PC-3 (cell line): Measurements from ENCODE around the gene GRPEL2. TPM values are rescaled to one million over a fixed set of nuclear protein-coding genes. Genes with fewer than 3 reads are reported as not detected.

Experiments used
- ATAC-seq: fragments of 200-7000 bp; cut with Tn5 transposase; 2 replicates; pipeline ENCODE4 v1.9.1; 2020; ENCODE audit warnings: mild to moderate bottlenecking, moderate library complexity
- Bru-seq: library from RNA; stranded (reverse); fragments of 400-500 nt; gene quantifications from one replicate; lab custom pipeline; 2021; lab: Mats Ljungman, UMichigan
- BruChase-seq, 2 experiments: library from RNA; stranded (reverse); fragments of 400-500 nt; gene quantifications; one replicate each; lab custom pipeline; 2021; lab: Mats Ljungman, UMichigan
- BruUV-seq: library from RNA; stranded (reverse); fragments of 400-500 nt; replicated peaks from 2 replicates; lab custom pipeline; 2021; lab: Mats Ljungman, UMichigan
- CTCF ChIA-PET: fragments of 300-600 bp; sonication (Branson Sonifier 250); formaldehyde crosslinking; loops from one replicate; lab custom pipeline; 2022; ENCODE audit warnings: antibody characterized with exemption; lab: Charles Lee
- POLR2A ChIA-PET: fragments of 300-600 bp; sonication (Branson Sonifier 250); formaldehyde crosslinking; loops from one replicate; lab custom pipeline; 2022; ENCODE audit warnings: antibody characterized with exemption; ENCODE audit not compliant: unreplicated experiment; lab: Charles Lee
- DNase-seq: peaks from one replicate; pipeline ENCODE4 v3.0.0-alpha.2; 2015
- H2AFZ ChIP-seq: fragments of 300-600 bp; sonication (generic); 2 replicates; pipeline ENCODE4 v1.6.0; 2016; ENCODE audit warnings: antibody characterized with exemption, low read length
- H3F3A ChIP-seq: fragments of 300-600 bp; sonication (generic); one replicate; pipeline ENCODE4 v1.6.0; 2017; ENCODE audit warnings: antibody characterized with exemption, low read length, control low read depth, mild to moderate bottlenecking; ENCODE audit not compliant: unreplicated experiment
- H3K27ac ChIP-seq: fragments of 300-600 bp; sonication (generic); 2 replicates; pipeline ENCODE4 v1.5.1; 2016; ENCODE audit warnings: mild to moderate bottlenecking, low read length
- H3K27me3 ChIP-seq: fragments of 300-600 bp; sonication (generic); 2 replicates; pipeline ENCODE4 v1.6.1; 2016; ENCODE audit warnings: low read length, mixed read lengths
- H3K36me3 ChIP-seq: fragments of 300-600 bp; sonication (generic); 2 replicates; pipeline ENCODE4 v1.6.1; 2016; ENCODE audit warnings: low read depth, mixed run types, low read length, mixed read lengths
- H3K4me1 ChIP-seq: fragments of 300-600 bp; sonication (generic); 2 replicates; pipeline ENCODE4 v1.5.1; 2016; ENCODE audit warnings: low read length; ENCODE audit not compliant: insufficient read depth
- H3K4me2 ChIP-seq: fragments of 300-600 bp; sonication (generic); 2 replicates; pipeline ENCODE4 v1.6.0; 2016; ENCODE audit warnings: low read length
- H3K4me3 ChIP-seq: fragments of 300-600 bp; sonication (generic); 2 replicates; pipeline ENCODE4 v1.5.1; 2016; ENCODE audit warnings: mild to moderate bottlenecking, low read length, mixed read lengths
- H3K79me2 ChIP-seq: fragments of 300-600 bp; sonication (generic); 2 replicates; pipeline ENCODE4 v1.6.1; 2017; ENCODE audit warnings: low read length, mixed read lengths
- H3K9ac ChIP-seq: fragments of 300-600 bp; sonication (generic); 2 replicates; pipeline ENCODE4 v1.6.0; 2016; ENCODE audit warnings: mild to moderate bottlenecking, low read length
- H3K9me2 ChIP-seq: fragments of 300-600 bp; sonication (generic); replicated peaks from 2 replicates; pipeline ENCODE4 v1.6.1; 2016; ENCODE audit warnings: mixed run types, low read length, mixed read lengths
- H3K9me3 ChIP-seq: fragments of 300-600 bp; sonication (generic); 2 replicates; pipeline ENCODE4 v1.6.1; 2016; ENCODE audit warnings: low read length, mixed read lengths
- H4K20me1 ChIP-seq: fragments of 300-600 bp; sonication (generic); 2 replicates; pipeline ENCODE4 v1.6.1; 2016; ENCODE audit warnings: low read length, mixed read lengths
- EZH2 ChIP-seq: fragments of 300-600 bp; sonication (generic); IDR thresholded peaks from one replicate; pipeline ENCODE4 v1.6.1; 2017; ENCODE audit warnings: antibody characterized with exemption, mild to moderate bottlenecking, low read length; ENCODE audit not compliant: unreplicated experiment
- EZH2phosphoT487 ChIP-seq: fragments of 300-600 bp; sonication (generic); IDR thresholded peaks from 2 replicates; pipeline ENCODE4 v1.6.1; 2018; ENCODE audit warnings: mild to moderate bottlenecking, antibody characterized with exemption, low read length, borderline replicate concordance
- intact Hi-C: fragments of 100-400 bp; cut with micrococcal nuclease; formaldehyde crosslinking; loops from 2 replicates; pipeline ENCODE4 v1.9.0; 2023
- long read RNA-seq: library from polyadenylated mRNA; unstranded; transcript quantifications from one replicate; pipeline ENCODE4 v2.0.0, GENCODE V29; 2021; ENCODE audit not compliant: unreplicated experiment
- total RNA-seq: library from RNA; depleted of rRNA; stranded (reverse); fragments of >200 nt; gene quantifications from 2 replicates; pipeline ENCODE4 v1.2.3, GENCODE V29; 2014; rRNA removed
- TF ChIP-seq, protein P1 (sequence below): fragments of 300-600 bp; sonication (generic); conservative IDR thresholded peaks from 2 replicates; pipeline ENCODE4 v1.5.1; 2017; ENCODE audit warnings: antibody characterized with exemption, low read depth, mild to moderate bottlenecking, low read length

GRPEL2 gene, protein sequence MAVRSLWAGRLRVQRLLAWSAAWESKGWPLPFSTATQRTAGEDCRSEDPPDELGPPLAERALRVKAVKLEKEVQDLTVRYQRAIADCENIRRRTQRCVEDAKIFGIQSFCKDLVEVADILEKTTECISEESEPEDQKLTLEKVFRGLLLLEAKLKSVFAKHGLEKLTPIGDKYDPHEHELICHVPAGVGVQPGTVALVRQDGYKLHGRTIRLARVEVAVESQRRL
- total RNA-seq: 43.8 and 49.4 TPM in 2 replicates
- percentile 99 among the genes with signal in this experiment for Bru-seq, nascent RNA
- percentile 99 among the genes with signal in this experiment for BruChase-seq, experiment 1, labeled RNA remaining after a 6-hour chase
- BruChase-seq, experiment 2, labeled RNA remaining after a 2-hour chase: percentile 100 among the genes with signal in this experiment
- long read RNA-seq, full-length matches to known transcripts: 65 of 139 reads
- long read RNA-seq, partial matches to known transcripts: 70 of 139 reads
- long read RNA-seq, other reads (novel, unspliced or antisense): 4 of 139 reads

DNA sequence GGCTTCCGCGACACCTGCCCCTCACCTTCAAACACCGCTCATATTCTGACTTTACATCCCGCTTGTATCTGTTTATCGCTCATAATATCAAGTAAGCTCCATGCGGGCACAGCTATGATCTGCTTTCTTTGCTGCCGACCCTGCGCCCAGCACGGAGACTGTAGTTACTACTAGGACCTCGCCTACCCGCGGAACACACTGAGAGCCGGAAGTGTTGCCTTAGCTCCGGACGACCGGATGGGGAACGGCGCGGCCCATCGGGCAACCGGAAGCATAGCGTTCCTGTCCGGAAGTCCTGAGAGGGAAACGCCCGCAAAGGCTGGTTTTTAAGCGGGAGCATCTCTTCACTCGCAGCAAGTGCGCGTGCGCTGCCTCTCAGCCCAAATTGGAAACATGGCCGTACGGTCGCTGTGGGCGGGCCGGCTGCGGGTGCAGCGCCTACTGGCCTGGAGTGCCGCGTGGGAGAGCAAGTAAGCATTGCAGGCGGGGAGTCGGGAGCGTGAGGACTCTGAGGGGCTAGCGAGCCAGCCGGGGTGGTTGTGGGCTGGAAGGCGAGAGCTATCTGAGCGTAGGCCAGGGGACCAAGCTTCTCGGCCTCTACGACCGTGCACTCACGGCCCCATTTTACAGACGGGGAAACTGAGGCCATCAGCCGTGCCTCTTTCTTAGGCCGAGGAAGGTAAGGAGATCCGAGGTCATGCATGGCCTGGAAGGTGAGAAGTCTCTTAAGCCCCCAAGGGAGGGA is at the start of gene GRPEL2:
Gene GRPEL2 (plus strand): TSS at position 353 of the 745 bp plus-strand sequence. CDS start 41 bp downstream, at position 394.
- Histone ChIP-seq H3K36me3 (peaks cover 33% of the 10 kb centered on the region), H3K9me2 (no peaks in the 10 kb centered on the region), H3K27me3 (no peaks in the 10 kb centered on the region), H3K27ac (peak within 1 kb of the TSS; percentile 42), H3K79me2 (peaks cover 49% of the 10 kb centered on the region), H3F3A (no peaks in the 10 kb centered on the region), H3K4me3 (peak within 1 kb of the TSS; percentile 81), H3K4me2 (peak within 1 kb of the TSS; percentile 86), H3K9me3 (no peaks in the 10 kb centered on the region), H3K4me1 (peaks cover 22% of the 10 kb centered on the region), H3K9ac (peak within 1 kb of the TSS; percentile 92), H4K20me1 (peaks cover 13% of the 10 kb centered on the region), H2AFZ (peak within 1 kb of the TSS; percentile 93)
- TSS peak; percentile 56 for BruUV-seq
- ATAC-seq: peak; percentile 97
- intact Hi-C loops: loop anchor here (1.0 to 5.0 kb wide), 2 partner anchors 12 to 203 kb away; partner anchors contain the start of gene ABLIM3
- ChIA-PET CTCF (interaction anchor here (0.8 to 1.0 kb wide), 4 partner anchors 12 to 31 kb away, joined by 3 to 4 read pairs (median 4); partner anchors contain the start of gene PCYOX1L), POLR2A (interaction anchor here (0.5 to 1.3 kb wide), 7 partner anchors 11 to 713 kb away, joined by 3 to 15 read pairs (median 5); partner anchors contain the start of gene PCYOX1L)
- TF ChIP-seq, protein P1, sequence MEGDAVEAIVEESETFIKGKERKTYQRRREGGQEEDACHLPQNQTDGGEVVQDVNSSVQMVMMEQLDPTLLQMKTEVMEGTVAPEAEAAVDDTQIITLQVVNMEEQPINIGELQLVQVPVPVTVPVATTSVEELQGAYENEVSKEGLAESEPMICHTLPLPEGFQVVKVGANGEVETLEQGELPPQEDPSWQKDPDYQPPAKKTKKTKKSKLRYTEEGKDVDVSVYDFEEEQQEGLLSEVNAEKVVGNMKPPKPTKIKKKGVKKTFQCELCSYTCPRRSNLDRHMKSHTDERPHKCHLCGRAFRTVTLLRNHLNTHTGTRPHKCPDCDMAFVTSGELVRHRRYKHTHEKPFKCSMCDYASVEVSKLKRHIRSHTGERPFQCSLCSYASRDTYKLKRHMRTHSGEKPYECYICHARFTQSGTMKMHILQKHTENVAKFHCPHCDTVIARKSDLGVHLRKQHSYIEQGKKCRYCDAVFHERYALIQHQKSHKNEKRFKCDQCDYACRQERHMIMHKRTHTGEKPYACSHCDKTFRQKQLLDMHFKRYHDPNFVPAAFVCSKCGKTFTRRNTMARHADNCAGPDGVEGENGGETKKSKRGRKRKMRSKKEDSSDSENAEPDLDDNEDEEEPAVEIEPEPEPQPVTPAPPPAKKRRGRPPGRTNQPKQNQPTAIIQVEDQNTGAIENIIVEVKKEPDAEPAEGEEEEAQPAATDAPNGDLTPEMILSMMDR: no peak
- TF ChIP-seq EZH2phosphoT487: no peak
- TF ChIP-seq EZH2: no peak
- peak; percentile 100 for DNase-seq

DNA sequence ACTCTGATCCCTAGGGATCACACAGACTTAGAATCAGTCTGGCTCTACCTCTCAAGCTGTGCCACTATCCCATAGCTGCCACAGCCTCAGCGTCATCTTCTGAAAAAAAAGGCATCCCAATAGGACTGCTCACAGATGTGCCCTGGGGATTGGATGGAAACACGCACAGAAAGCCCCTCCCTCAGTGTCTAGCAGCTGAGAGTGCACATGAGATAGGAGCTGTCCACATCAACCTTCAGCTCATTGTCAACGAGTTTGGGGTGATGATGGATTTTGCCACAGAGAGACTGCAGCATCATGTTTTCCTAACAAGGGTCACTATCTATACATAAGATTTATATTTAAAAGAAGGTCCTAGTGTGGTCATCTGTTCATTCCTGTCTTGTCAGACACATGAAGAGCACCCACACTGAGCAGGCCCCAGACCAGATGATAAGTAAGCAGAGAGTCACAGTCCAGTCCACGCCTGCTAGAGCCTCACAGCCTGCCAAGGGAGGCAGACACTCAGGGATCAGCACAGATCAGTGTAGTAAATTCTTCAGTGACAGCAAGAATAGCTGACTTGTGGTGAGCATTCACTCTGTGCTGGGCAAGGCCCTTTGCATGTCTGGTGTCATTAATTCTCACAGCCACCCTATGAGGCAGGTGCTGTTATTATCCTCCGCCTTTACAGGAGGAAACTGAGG is 47.8 kb upstream of the GRPEL2 start:
- Histone ChIP-seq H3K4me3 (no peak overlapping the region), H3K27me3 (no peaks in the 10 kb centered on the region), H3K4me2 (no peak overlapping the region), H3K9me3 (no peaks in the 10 kb centered on the region), H3K9ac (no peak overlapping the region), H3K79me2 (no peaks in the 10 kb centered on the region), H3K9me2 (no peaks in the 10 kb centered on the region), H3F3A (no peaks in the 10 kb centered on the region), H3K4me1 (no peaks in the 10 kb centered on the region), H2AFZ (no peak overlapping the region), H3K36me3 (no peaks in the 10 kb centered on the region), H4K20me1 (no peaks in the 10 kb centered on the region), H3K27ac (no peak overlapping the region)
- TF ChIP-seq EZH2 (no peak), EZH2phosphoT487 (no peak)
- TF ChIP-seq, protein P1: no peak
- POLR2A ChIA-PET: interaction anchor here (0.6 kb wide), 1 partner anchor 20 kb away, joined by 3 read pairs; no protein-coding TSS in a partner anchor
- no peak for DNase-seq
- peak; percentile 28; the same call in 1 of the 2 replicates for ATAC-seq
- intact Hi-C loops: no loop called here
- CTCF ChIA-PET: no interaction called here
- no TSS peak for BruUV-seq
